GM23338 (cell line): ENCODE results near the gene CELF4. TPM values are rescaled to one million over a fixed set of nuclear protein-coding genes. Genes with fewer than 3 reads are reported as not detected.

Experiments
- CTCF ChIP-seq, 2 experiments: fragments of 200-600 bp in 1 of 2; sonication (generic) in 1 of 2; conservative IDR thresholded peaks; 2 replicates each; pipeline versions ENCODE4 v1.5.1 to v1.6.1; 2016 to 2017; ENCODE audit warnings: antibody characterized with exemption in 2 of 2, low read depth in 2 of 2, mild to moderate bottlenecking in 2 of 2, moderate library complexity in 1 of 2
- REST ChIP-seq: IDR thresholded peaks from one replicate; pipeline ENCODE4 v1.6.1; 2018; ENCODE audit warnings: antibody characterized with exemption; ENCODE audit not compliant: unreplicated experiment
- ZNF462 ChIP-seq: fragments of 250-450 bp; sonication (Bioruptor Pico); IDR thresholded peaks from 2 replicates; pipeline ENCODE4 v1.5.0; 2020; ENCODE audit warnings: mild to moderate bottlenecking, moderate library complexity
- polyA plus RNA-seq: library from polyadenylated mRNA; unstranded; fragments of >200 nt; fragmentation: Nextera tagmentation; extraction: Ambion mirVana; gene quantifications from 2 replicates; pipeline ENCODE4 v1.2.1, GENCODE V29; 2016
- total RNA-seq: library from RNA; depleted of rRNA; stranded (reverse); fragments of >200 nt; shearing (Covaris generic); gene quantifications from 2 replicates; pipeline ENCODE4 v1.2.3, GENCODE V29; 2014

CELF4 gene
- total and polyA plus RNA-seq, 2 experiments from 2014 or later, result 2.6 to 6.7 TPM

- TF ChIP-seq ZNF462 (no peak), REST (no peak), CTCF (conservative IDR thresholded peaks at IDR 0.05; ENCODE audit: low read depth in 2 of 2) (no peak)
Observed at GRCh38 chr18:37251679-37252078, 313.9 kb downstream of the CELF4 start (continued).
